PC-9 (cell line): ENCODE data around the gene MAPKBP1.
"Not testable (repeated sequence)": the region's sequence is repeated elsewhere in the genome, so short reads cannot be mapped to it uniquely, and the experiment has no call there.

Experiments
- EZH2 ChIP-seq: fragments of 200-600 bp; sonication (generic); IDR thresholded peaks from 2 replicates; pipeline ENCODE4 v1.8.0; 2017; ENCODE audit warnings: antibody characterized with exemption, low read depth
- TF ChIP-seq, protein P1 (sequence below): fragments of 200-600 bp; sonication (generic); conservative IDR thresholded peaks from 2 replicates; pipeline ENCODE4 v1.6.1; 2017; ENCODE audit warnings: mixed run types, antibody characterized with exemption, mild to moderate bottlenecking, moderate library complexity

DNA sequence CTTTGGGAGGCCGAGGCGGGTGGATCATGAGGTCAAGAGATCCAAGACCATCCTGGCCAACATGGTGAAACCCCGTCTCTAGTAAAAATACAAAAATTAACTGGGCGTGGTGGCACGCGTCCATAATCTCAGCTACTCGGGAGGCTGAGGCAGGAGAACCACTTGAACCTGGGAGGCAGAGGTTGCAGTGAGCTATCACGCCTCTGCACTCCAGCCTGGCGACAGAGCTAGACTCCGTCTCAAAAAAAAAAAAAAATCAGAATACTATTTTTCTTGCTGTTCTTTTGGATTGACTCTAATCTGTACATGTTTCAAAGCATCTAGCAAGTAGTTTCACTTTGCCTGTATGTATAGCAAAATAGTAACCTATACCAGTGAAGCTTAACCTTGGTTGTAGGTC lies 38.8 kb upstream of the MAPKBP1 start:
- TF ChIP-seq, protein P1, sequence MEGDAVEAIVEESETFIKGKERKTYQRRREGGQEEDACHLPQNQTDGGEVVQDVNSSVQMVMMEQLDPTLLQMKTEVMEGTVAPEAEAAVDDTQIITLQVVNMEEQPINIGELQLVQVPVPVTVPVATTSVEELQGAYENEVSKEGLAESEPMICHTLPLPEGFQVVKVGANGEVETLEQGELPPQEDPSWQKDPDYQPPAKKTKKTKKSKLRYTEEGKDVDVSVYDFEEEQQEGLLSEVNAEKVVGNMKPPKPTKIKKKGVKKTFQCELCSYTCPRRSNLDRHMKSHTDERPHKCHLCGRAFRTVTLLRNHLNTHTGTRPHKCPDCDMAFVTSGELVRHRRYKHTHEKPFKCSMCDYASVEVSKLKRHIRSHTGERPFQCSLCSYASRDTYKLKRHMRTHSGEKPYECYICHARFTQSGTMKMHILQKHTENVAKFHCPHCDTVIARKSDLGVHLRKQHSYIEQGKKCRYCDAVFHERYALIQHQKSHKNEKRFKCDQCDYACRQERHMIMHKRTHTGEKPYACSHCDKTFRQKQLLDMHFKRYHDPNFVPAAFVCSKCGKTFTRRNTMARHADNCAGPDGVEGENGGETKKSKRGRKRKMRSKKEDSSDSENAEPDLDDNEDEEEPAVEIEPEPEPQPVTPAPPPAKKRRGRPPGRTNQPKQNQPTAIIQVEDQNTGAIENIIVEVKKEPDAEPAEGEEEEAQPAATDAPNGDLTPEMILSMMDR = not testable (repeated sequence)
- not testable (repeated sequence) for TF ChIP-seq EZH2
